ENCODE data around the gene TPBG.

Gene TPBG

DNA sequence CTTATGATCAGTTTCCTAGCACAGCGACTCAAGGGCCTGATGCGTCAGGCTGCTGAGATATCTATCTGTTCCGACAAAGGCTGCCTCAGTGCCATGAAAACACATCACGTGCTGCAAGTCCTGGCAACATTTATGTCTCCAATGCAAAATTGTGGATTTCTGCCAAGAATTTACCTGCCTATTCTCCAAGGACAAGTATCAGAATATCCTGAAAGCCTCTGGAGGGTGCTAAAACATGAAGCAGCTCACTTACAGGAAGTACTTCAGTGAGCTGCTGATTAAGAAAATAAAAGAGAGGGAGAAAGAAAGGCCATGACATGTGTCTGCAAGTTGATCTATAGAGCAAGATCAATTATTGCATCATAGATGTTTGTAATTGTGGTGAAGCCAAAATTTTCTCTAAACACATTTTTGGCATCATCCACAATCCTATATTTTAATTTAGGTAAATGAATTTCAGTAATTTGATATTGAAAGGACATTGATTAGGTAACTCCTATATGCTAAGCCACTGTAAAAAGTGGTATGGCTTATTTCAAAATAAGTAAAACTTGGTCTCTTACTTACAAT is 25.8 kb upstream of the TPBG start:
- TF ChIP-seq, protein P1, sequence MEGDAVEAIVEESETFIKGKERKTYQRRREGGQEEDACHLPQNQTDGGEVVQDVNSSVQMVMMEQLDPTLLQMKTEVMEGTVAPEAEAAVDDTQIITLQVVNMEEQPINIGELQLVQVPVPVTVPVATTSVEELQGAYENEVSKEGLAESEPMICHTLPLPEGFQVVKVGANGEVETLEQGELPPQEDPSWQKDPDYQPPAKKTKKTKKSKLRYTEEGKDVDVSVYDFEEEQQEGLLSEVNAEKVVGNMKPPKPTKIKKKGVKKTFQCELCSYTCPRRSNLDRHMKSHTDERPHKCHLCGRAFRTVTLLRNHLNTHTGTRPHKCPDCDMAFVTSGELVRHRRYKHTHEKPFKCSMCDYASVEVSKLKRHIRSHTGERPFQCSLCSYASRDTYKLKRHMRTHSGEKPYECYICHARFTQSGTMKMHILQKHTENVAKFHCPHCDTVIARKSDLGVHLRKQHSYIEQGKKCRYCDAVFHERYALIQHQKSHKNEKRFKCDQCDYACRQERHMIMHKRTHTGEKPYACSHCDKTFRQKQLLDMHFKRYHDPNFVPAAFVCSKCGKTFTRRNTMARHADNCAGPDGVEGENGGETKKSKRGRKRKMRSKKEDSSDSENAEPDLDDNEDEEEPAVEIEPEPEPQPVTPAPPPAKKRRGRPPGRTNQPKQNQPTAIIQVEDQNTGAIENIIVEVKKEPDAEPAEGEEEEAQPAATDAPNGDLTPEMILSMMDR (IDR thresholded peaks at IDR 0.05; ENCODE audit: low read depth, low read length, missing control alignments) = no peak
- no peak for DNase-seq (ENCODE audit: extremely low read depth, low read depth)
- H3K4me3 ChIP-seq (replicated peaks; ENCODE audit: low read depth, low read length) = no peak overlapping the region

DNA sequence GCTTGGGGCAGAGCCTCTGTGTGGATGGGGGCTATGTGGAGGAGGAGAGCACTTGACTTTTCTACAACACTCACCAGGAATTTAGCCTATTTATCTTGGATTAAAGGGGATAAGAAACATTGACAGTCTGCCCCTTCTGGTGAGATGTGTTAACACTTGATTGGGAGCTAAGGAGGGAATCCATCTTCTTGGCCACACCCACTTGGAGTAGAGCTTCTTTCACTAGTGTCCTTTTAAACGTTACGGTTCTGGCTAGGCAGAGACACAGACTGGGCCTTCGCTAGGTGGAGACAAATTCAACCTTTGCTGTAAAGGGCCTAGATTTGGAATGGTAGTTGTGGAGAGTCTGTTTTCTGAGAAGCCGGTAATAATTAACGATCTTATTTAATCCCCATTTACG is 15.5 kb upstream of the TPBG start:
- H3K4me3 ChIP-seq (replicated peaks; ENCODE audit: low read depth, low read length) = no peak overlapping the region
- TF ChIP-seq, protein P1 (IDR thresholded peaks at IDR 0.05; ENCODE audit: low read depth, low read length, missing control alignments) = no peak
- no peak for DNase-seq (ENCODE audit: extremely low read depth, low read depth)

DNA sequence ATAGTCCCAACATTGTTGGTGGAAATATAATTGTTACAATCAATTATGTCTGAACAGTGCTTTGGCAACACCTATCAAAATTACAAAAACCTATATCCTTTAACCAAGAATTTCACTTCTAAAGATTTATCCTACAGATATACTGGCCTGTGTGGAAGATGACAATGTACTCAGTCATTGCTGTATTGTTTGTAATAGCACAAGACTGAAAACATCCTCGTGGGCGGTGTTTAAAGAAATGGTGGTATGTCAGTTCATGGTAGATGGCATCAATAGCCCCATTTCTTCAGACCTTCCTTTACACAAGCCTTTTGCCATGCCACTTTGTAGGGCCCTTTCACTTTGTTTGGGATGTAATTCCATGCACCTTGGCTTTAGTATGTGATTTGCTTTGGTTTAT is 9.8 kb upstream of the TPBG start:
- TF ChIP-seq, protein P1 (IDR thresholded peaks at IDR 0.05; ENCODE audit: low read depth, low read length, missing control alignments) = no peak
- DNase-seq (ENCODE audit: extremely low read depth, low read depth) = no peak
- H3K4me3 ChIP-seq (replicated peaks; ENCODE audit: low read depth, low read length) = no peak overlapping the region

DNA sequence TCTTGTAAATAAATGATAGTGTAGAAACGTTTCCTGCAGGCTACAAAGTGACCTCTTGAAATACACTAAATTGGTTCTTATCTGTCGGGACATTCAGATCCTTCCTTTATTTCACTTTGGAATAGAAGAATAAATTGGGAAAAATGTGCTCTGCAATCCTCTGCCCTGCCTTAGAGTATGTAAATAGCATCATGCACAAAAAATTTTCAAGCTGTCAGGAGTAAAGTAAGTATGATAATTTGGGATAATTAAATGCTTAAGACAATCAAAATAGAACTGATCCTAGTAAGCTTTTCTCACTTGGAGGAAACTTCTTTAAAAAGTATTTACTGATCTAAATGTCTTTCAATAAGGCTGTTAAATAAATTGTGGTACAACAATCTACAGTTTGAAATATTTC is 3.1 kb upstream of the TPBG start:
- H3K4me3 ChIP-seq (replicated peaks; ENCODE audit: low read depth, low read length) = no peak overlapping the region
- TF ChIP-seq, protein P1 (IDR thresholded peaks at IDR 0.05; ENCODE audit: low read depth, low read length, missing control alignments) = no peak
- DNase-seq (ENCODE audit: extremely low read depth, low read depth) = no peak

DNA sequence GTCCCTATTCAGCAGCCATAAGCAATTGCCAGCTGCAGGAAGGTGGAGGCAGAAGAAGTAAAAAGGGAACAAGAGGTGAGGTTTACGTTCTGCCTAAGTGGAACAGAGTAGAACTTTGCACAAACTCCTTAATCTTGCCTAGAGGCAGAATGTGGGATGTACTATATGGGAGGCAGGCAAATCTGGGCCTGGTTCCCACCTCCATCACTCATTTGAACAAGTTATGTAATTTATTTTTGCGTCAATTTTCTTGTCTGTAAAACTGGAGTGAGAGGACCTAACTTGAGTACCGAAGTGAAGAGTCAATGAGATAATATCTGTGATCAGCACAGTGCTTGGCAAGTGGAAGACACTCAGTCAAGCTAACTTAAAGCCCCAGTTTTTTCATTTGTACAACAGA is 2.0 kb upstream of the TPBG start:
- TF ChIP-seq, protein P1 (IDR thresholded peaks at IDR 0.05; ENCODE audit: low read depth, low read length, missing control alignments) = no peak
- DNase-seq (ENCODE audit: extremely low read depth, low read depth) = no peak
- no peak overlapping the region for H3K4me3 ChIP-seq (replicated peaks; ENCODE audit: low read depth, low read length)

DNA sequence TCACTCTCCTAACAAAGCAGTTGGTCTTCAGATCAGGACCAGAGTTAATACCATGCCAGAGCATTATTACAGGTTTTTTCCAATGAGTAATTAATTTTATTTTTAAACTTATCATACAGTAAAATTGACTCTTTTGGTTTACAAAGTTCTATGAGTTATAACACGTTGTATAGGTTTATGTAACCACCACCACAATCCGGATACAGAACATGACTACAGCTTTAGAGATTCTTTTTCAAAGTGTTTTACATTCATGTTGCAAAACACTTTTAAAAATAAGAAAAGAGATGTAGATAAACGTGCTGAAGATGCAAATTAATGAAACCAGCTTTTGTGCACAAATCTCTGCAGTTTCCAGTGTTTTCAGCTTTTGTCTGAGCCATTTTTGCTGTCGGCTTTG is 1.5 kb upstream of the TPBG start:
- H3K4me3 ChIP-seq (replicated peaks; ENCODE audit: low read depth, low read length) = peak overlapping the region; percentile 93
- TF ChIP-seq, protein P1 (IDR thresholded peaks at IDR 0.05; ENCODE audit: low read depth, low read length, missing control alignments) = no peak
- no peak for DNase-seq (ENCODE audit: extremely low read depth, low read depth)

DNA sequence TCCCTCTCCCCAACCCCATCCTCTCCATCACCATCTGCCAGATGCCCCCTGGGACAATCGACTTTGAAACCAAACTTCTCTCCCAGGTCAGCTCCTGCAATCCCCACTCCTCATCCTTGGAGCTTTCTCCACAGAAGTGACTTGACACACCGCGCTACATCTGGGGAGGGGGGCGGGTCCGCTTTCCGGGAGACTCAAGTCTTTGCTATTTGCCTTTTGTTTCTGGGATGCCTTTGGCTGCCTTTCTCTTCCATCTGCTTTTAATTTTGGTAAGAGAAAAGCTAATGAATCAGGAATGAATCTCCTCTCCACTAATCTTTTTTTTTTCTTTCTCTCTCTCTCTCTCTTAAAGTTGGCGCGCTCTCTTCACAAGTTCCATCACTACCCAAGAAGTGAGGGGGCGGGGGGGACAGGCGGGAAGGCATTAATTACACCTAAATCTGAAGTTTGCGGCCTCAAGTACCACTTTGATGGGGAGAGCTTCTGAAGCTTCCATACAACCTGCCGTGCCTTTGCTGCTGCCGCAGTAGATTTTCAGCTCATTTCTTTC is 664 bp upstream of the TPBG start:
- TF ChIP-seq, protein P1 (IDR thresholded peaks at IDR 0.05; ENCODE audit: low read depth, low read length, missing control alignments) = no peak
- peak overlapping the region; percentile 93 for H3K4me3 ChIP-seq (replicated peaks; ENCODE audit: low read depth, low read length)
- DNase-seq (ENCODE audit: extremely low read depth, low read depth) = peak; percentile 94
